Posterior cingulate gyrus (tissue), 11 donors: ENCODE measurements around the gene SLC25A18.
"Not testable (repeated sequence)": the region's sequence is repeated elsewhere in the genome, so short reads cannot be mapped to it uniquely, and the experiment has no call there.

Experiments
- DNase-seq, 10 donors: peaks; one replicate each; pipeline versions ENCODE4 v3.0.0 to v3.0.0-alpha.2; 2020 to 2021; ENCODE audit warnings: mixed read lengths in 3 of 10
- intact Hi-C: fragments of 100-400 bp; cut with DNase I; formaldehyde crosslinking; loops from one replicate; pipeline ENCODE4 v1.15.1; 2023

SLC25A18 gene, protein sequence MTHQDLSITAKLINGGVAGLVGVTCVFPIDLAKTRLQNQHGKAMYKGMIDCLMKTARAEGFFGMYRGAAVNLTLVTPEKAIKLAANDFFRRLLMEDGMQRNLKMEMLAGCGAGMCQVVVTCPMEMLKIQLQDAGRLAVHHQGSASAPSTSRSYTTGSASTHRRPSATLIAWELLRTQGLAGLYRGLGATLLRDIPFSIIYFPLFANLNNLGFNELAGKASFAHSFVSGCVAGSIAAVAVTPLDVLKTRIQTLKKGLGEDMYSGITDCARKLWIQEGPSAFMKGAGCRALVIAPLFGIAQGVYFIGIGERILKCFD

DNA sequence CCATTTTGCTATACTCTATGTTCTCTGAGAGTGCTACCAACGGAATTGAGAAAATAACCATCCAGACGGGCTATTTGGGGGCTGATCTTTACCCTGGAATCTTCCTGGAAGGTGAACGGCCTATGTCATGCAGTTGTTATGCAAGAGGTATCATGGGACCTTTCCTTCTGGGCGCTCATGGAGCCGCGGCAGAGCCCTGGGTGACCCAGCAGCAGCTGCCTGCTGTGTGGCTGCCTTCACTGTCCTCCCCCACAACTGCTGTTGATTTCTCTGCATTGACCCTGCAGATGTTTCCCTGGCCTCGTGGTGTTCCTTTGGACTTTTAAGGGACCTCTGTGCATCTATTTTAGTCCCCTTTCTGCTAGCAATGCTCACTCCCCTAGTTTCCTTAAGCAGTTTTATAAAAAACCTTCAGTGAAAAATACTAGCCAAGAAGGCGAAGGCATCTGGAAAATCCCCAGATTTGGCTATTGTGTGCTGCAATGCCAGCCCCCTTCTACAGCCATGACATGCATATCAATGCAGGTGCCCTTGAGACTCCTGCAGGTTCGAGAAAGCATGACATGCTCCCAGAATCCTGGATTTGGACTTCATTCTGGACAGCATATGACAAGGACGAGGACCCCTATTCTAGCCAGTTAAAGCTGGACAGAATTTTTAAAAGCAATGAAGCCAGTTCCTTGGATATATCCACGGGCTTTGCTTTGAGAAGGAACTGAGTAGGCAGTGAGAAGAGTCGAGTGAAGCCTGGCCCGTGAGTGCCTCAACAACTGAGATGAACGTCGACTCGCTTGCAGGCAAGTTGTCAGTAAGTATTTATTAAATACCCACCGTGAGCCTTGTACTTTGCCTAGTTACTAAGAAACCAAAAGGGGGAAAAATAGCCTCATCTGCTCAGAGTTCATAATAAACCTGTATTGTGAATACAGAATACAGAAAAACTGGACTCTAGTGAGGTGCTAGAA, at the start of gene SLC25A18:
TSS of gene SLC25A18 (plus strand) at position 593 of the 965 bp plus-strand sequence. CDS start 16,447 bp downstream, outside the sequence.
- intact Hi-C loops, result loop anchor here (10.0 kb wide), 1 partner anchor 72 kb away; the partner anchor contains the start of gene BCL2L13
- peak in 5 of 10 donors; percentile 34 to 91 (median 50) for DNase-seq

DNA sequence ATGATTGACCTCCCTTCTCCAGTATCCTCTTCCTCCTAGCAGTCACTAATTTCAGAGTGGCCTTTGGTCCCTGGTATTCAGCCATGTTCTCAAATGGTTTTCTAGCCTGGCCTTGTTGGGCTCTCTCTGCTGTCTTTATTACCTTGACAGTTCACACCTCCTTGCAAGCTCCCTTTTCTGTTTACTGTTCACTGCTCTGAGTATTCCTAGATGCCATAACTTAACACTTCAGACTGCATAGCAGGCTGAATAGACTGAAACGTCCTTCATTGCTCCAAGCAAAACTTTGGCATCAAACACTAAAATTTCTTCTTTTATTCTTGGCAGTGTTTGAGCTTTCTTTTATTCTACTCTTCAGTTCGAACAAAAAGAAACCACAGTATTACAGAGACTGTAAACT, 49.7 kb upstream of the SLC25A18 start:
- no peak for DNase-seq
- intact Hi-C loops, result no loop called here

DNA sequence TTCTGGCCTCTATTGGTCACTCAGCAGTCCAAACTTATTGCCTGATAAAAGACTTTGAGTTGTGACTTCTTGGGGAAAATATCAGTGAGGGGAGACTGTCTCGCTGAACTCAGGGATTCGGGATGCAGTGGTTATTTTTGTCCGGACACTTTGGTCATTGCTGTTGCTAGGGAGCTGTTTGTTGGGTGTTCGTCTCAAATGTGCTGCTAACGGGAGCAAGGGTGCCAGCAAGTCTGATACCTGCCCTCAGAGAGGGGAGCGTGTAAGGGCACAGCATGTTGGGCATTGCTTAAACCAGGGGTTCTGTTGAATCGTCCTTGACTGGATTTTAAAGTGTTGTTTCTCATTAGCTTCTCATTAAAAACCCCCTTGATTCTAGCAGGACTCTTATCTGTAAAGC, 49.2 kb upstream of the SLC25A18 start:
- no peak for DNase-seq
- intact Hi-C loops, result no loop called here

DNA sequence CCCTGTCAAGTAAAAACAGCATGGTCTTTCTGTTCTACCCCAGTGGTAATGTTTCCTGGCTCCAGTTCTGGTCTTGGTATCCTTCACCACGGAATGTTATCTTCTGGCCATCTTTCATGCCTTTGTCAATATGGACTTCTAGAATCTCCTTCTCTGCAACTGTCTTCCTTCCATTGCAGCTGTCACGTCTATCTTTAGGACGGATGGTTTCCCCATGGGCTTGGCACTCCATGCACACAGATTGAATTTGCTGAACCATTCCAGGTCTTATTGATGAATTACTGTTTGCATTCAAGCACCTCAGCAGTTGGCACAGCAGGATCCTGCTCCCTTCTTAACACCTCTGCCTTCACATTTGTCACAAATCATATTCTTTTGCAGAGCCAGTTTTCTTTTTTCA, 44.9 kb upstream of the SLC25A18 start:
- intact Hi-C loops, result no loop called here
- no peak for DNase-seq

DNA sequence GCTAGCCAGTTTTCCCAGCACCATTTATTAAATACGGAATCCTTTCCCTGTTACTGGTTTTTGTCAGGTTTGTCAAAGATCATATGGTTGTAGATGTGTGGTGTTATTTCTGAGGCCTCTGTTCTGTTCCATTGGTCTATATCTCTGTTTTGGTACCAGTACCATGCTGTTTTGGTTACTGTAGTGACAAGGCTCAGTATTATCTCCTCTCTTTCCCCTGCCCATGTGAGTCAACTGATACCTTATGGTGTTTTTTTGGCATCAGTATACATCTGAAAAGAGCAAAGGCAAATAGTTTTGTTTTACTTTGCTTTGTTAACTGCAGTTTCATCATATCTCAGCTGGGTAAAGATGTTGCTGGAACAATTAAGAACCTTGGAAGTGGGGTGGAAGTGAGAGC, 41.3 kb upstream of the SLC25A18 start:
- DNase-seq, intact Hi-C loops: not testable (repeated sequence)

DNA sequence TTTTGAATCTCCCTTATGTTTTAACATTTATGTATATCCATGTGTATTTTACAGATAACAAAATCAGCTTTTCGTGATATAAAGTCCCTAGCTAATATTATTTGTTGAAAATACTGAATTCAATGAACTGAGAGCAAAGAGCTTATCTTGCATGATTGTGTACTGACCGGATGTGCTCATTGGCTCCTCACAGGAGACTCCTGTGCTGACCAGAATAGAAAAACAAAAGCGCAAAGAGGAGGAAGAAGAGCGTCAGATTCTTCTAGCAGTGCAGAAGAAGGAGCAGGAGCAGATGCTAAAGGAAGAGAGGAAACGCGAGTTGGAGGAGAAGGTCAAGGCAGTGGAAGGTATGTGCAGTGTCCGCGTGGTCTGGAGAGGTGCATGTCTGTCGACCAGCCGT, 39.4 kb upstream of the SLC25A18 start:
- intact Hi-C loops, result no loop called here
- no peak for DNase-seq

DNA sequence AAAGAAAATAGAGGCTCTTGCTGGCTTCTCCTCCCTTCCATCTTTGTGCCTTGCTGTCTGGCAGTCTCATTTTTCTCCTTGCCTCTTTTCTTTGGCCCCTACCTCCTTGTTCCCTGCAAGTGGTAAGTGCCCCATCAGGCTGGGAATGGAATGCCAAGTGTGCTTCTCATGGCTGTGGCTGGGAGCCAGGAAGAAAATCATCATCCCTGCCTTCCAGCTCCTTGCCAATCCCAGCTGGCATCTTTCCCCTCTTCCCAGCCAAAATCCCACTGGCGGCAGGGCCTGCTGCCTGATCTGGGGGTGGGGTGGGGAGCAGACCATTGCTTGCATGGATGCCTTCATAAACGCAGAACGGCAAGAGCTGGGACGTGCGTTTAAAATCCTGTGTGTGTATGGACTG, 27.0 kb upstream of the SLC25A18 start:
- intact Hi-C loops, result no loop called here

DNA sequence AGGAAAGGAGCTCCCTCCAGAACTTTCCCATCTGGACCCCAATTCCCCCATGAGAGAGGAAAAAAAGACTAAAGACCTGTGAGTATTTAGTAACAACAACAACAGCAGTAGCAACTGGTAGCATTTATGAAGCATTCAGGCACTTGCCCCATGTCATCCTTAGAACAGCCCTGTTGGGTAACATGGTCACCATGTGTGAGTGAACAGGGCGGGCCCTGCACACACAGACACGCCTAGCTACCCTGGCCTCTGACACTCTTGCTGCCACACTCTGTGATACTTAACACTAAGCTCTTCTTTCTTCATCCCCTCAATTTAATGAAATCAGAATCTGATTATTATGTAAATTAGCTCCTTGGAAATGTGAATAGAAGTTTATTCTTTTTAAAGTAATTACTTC, 26.1 kb upstream of the SLC25A18 start:
- DNase-seq, result no peak
- intact Hi-C loops, result no loop called here

More for the DNA sequence above, 27.0 kb upstream of the SLC25A18 start:
- DNase-seq, result peak; percentile 27 to 93 (median 61)

DNA sequence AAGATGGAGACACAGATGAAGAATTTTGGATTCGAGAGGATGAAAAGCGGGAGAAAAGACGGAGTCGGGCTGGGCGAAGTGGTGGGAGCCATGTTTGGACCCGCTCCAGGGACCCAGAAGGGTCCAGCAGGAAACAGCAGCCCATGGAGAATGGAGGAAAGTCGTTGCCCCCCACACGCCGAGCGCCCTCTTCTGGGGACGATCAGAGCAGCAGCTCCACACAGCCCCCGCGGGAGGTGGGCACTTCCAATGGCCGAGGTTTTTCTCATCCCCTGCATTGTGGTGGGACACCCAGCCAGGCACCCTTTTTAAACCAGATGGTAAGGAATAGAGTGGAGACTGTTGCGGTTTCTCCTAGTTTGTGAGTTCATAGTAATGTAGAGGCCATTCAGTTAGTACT, 22.8 kb upstream of the SLC25A18 start:
- DNase-seq, result no peak
- intact Hi-C loops, result no loop called here

DNA sequence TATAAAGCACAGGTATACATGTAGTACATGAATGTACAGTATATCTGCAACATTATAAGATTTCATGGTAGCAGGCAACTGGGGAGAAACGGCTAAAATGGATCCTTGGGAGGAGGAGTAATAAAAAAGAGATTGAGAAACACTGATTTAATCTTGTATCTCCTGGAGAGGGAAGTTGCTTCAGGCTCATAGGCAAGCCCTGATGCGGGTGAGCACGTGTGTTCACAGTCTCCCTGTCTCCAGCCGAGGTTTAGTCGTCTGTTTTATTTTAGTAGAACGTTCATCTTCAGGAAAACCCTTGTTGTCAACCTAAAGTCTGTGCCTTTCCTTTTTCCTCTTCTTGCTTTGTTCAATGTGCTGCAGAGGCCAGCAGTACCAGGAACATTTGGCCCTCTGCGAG, 21.8 kb upstream of the SLC25A18 start:
- DNase-seq, result no peak
- intact Hi-C loops, result no loop called here

DNA sequence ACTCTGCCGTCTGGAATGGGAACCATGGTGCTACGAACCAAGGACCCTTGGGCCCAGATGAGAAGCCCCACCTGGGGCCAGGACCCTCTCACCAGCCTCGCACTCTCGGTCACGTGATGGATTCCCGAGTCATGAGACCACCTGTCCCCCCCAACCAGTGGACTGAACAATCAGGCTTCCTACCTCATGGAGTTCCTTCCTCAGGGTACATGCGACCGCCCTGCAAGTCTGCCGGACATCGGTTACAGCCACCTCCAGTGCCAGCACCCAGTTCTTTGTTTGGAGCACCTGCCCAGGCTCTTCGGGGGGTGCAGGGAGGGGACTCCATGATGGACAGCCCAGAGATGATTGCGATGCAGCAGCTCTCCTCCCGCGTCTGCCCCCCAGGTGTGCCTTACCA, 20.8 kb upstream of the SLC25A18 start:
- DNase-seq, result no peak
- intact Hi-C loops, result no loop called here

DNA sequence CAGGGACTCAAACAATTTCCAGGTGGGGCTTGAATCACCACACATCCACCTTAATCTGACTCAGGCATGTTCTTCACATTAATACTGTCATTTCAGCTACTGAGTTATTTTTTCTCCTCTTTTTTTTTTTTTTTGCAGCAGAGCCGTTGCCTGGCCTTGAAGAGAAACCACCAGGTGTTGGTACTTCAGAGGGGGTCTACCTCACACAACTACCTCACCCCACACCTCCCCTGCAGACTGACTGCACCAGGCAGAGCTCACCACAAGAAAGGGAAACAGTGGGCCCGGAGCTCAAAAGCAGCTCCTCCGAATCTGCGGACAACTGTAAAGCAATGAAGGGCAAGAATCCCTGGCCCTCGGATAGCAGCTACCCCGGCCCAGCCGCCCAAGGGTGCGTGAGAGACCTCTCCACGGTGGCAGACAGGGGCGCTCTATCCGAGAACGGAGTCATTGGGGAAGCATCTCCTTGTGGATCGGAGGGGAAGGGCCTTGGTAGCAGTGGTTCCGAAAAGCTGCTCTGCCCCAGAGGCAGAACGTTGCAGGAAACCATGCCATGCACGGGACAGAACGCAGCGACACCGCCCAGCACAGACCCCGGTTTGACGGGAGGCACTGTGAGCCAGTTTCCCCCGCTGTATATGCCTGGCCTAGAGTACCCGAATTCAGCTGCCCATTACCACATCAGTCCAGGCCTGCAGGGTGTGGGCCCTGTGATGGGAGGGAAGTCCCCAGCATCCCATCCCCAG, 15.1 kb upstream of the SLC25A18 start:
- intact Hi-C loops, result no loop called here
- DNase-seq, result peak in 1 of 10 donors; percentile 27

DNA sequence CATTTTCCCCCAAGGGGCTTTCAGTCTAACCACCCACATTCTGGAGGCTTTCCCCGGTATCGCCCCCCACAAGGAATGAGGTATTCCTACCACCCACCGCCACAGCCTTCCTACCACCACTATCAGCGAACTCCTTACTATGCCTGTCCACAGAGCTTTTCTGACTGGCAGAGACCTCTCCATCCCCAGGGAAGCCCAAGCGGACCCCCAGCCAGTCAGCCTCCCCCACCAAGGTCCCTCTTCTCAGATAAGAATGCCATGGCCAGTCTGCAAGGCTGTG, 14.6 kb upstream of the SLC25A18 start:
- intact Hi-C loops, result no loop called here
- DNase-seq, result peak in 1 of 10 donors; percentile 31

DNA sequence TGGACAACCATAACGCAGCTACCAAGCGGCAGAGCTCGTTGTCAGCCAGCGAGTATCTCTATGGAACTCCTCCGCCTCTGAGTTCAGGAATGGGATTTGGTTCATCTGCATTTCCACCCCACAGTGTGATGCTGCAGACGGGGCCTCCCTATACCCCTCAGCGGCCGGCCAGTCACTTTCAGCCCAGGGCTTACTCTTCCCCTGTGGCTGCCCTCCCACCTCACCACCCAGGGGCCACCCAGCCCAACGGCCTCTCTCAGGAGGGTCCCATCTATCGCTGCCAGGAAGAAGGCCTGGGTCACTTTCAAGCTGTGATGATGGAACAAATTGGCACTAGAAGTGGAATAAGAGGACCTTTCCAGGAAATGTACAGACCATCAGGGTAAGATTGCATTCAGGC, 14.1 kb upstream of the SLC25A18 start:
- intact Hi-C loops, result no loop called here
- no peak for DNase-seq

DNA sequence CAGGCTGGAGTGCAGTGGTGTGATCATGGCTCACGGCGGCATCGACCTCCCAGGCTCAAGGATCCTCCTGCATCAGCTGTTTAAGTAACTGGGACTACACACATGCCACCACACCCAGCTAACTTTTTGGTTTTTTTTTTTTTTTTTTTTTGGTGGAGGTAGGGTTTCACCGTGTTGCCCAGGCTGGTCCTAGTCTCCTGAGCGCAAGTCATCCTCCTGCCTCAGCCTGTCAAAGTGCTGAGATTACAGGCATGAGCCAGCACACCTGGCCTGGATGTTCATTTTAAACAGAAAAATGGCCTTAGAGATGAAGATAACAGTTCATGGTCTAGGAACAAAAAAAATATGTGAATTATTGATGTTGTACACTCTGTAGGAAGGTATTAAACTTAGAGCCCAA, 13.6 kb upstream of the SLC25A18 start:
- intact Hi-C loops, result no loop called here
- DNase-seq, result no peak

DNA sequence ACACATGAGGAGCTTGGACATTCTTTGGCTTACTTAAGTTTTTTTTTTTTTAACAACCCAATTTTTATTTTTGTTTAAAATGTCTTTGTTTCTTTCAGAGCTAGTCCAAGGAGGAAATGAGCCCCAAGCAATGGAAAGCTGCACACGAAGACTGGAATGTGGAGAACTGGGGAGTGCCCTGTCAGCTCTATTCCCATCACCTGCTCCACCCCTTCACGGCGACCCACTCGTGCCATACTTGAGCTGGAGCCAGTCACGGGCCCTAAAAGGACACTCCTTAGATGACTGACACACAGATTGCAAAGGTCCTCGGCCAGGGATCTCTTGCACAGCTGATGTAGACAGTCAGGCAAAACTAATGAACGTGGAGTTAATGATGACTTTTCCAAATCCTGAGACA, 10.6 kb upstream of the SLC25A18 start:
- intact Hi-C loops, result no loop called here
- no peak for DNase-seq

DNA sequence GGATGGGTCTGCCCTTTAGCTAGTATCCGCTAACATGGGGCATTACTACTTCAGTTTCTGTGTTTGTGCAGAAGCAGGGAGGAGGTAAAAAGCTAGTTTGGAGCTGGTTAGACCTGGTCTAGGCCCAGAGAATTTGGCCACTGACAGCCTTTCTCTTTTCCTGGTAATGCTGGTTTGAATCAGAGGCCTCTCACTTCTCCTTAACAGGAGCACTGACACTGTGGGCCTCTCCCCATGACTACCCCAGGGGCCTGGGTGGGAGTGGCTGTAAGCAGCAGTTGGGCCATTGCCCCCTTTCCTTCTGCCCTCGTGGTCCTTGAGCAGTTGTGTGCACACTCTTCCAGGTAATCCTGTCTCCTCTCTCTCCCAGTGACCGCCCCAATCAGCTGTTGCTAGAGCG, 8.5 kb upstream of the SLC25A18 start:
- intact Hi-C loops, result no loop called here
- DNase-seq, result no peak

DNA sequence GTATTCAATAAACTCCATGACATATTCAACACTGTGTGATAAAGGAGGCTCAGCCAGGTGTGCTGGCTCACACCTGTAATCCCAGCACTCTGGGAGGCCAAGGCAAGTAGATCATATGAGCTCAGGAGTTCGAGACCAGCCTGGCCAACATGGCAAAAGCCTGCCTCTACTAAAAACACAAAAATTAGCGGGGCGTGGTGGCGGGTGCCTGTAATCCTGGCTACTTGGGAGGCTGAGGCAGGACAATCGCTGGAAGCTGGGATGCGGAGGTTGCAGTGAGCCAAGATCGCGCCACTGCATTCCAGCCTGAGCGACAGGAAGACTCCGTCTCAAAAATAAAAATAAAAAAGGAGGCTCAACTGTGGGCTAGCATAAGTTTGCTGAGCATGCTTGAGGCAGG, 4.1 kb upstream of the SLC25A18 start:
- peak in 1 of 10 donors; percentile 59 for DNase-seq
- intact Hi-C loops, result no loop called here

DNA sequence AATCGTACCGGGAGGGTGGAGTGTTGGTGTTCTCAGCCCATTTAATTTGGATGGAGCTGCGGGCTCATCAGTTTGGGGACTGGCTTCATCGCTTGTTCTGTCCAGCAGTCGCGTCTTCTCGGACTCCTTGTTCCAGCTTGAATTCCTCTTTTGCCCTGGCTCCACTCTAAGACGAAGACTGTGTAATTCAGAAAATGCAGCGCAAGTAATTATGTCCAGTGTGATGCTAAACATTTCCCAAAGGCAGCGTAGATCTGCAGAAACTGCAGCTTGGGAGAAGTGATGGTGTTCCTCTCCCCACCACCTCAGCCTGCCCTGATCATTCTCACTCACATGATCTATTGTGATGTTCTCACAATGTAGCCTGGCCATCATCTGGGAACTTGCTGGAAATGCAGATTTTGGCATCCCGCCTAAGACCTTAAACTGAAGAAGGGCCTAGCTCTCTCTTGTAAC, 666 bp downstream of the SLC25A18 start:
- intact Hi-C loops, result loop anchor here (10.0 kb wide), 1 partner anchor 71 kb away; the partner anchor contains the start of gene BCL2L13
- peak in 5 of 10 donors; percentile 34 to 77 (median 43) for DNase-seq

DNA sequence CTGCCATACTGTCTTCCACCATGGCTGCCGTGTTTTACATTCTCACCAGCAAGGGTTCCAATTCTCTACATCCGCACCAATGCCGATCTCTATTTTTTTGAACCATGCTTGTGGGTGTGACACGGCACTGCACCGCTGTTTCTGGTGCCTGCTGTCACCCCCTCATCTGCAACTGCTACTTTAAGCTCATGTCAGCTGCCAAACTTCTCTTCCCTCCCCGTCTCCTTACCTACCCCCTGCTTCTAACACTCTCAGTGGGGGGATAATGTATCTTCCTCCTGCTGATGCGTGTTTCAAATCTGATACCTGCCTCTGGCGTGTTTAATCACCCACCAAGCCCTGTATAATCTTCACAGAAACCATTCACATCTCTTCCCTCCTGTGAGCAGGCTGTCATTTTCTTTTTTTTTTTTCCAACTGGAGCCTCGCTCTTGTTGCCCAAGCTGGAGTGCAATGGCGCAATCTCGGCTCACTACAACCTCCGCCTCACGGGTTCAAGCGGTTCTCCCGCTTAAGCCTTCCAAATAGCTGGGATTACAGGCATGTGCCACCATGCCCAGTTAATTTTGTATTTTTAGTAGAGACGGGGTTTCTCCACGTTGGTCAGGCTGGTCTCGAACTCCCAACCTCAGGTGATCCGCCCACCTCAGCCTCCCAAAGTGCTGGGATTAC, 2.9 kb downstream of the SLC25A18 start:
- intact Hi-C loops, result loop anchor here (10.0 kb wide), 1 partner anchor 69 kb away; the partner anchor contains the start of gene BCL2L13
- DNase-seq, result peak in 2 of 10 donors; percentile 44 to 47
